ENCODE measurements around the gene RGS3. TPM values are rescaled to one million over a fixed set of nuclear protein-coding genes. Genes with fewer than 3 reads are reported as not detected.
"Not testable (repeated sequence)": the region's sequence is repeated elsewhere in the genome, so short reads cannot be mapped to it uniquely, and the experiment has no call there.

Gene RGS3
- total RNA-seq, 1 donor from 2014 or later = 122 TPM

DNA sequence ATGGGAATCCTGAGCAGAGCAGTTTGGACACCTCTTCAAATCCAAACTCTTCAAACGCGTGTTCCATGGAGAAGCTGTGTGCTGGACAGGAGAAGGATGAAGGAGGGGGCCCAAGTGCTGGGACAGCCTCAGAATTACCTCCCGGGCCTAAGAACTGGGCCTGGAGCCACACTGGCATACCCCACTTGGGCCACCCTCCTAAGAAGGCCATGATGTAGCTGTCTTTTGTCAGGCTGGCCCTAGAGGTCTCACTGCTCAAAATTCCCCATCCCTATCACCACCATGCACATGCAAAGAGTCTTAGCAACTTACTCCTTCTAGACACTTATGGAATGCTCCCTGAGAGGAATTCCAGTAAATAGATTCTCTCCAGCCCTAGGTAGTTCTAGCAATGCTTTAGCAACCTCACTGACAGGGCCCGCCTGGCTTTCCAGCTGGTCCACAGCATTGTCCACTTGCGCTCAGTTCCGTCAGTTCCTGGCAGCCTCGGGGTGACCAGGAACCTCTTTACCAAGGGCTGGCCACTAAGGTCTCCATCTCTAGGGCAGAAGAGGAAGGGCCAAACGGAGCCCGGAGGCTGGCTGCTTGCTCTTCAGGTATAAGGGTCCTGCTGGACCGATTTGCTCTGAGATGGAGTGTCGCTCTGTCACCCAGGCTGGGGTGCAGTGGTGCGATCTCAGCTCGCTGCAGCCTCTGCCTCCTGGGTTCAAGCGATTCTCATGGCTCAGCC is 75.3 kb downstream of the RGS3 start:
- Mint-ChIP-seq H3K4me3 (no peak overlapping the region), H3K27me3 (no peaks in the 10 kb centered on the region), H3K4me1 (peaks cover 12% of the 10 kb centered on the region), H3K9me3 (no peaks in the 10 kb centered on the region), H3K36me3 (ENCODE audit: low read depth) (peaks cover 47% of the 10 kb centered on the region), H3K27ac (no peak overlapping the region)
- intact Hi-C loops (cut with micrococcal nuclease) = no loop called here
- DNase-seq = no peak

DNA sequence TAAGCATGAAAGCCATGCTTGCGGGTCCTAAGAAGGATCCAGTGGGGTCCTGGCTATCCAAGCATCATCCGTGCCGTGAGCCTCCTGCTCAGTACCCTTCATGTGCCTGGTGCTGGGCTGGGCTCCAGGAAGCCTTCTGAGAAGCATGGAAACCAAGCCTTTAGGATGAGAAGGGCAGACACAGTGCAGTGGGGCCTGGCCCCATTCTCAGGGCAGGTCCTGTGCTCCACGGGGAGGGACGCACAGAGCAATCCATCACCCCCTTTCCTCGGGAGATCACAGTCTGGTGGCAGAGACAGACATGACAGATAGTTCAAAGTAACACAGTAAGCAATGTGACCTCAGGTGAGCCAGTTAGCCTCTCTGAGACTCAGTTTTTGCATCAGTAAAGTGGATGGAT is 76.9 kb downstream of the RGS3 start:
- intact Hi-C loops (cut with micrococcal nuclease) = no loop called here
- H3K4me3 Mint-ChIP-seq = no peak overlapping the region
- H3K27me3 Mint-ChIP-seq = no peaks in the 10 kb centered on the region
- no peak for DNase-seq
- H3K4me1 Mint-ChIP-seq = peaks cover 13% of the 10 kb centered on the region
- no peaks in the 10 kb centered on the region for H3K9me3 Mint-ChIP-seq
- H3K27ac Mint-ChIP-seq = no peak overlapping the region
- H3K36me3 Mint-ChIP-seq (ENCODE audit: low read depth) = peaks cover 52% of the 10 kb centered on the region

DNA sequence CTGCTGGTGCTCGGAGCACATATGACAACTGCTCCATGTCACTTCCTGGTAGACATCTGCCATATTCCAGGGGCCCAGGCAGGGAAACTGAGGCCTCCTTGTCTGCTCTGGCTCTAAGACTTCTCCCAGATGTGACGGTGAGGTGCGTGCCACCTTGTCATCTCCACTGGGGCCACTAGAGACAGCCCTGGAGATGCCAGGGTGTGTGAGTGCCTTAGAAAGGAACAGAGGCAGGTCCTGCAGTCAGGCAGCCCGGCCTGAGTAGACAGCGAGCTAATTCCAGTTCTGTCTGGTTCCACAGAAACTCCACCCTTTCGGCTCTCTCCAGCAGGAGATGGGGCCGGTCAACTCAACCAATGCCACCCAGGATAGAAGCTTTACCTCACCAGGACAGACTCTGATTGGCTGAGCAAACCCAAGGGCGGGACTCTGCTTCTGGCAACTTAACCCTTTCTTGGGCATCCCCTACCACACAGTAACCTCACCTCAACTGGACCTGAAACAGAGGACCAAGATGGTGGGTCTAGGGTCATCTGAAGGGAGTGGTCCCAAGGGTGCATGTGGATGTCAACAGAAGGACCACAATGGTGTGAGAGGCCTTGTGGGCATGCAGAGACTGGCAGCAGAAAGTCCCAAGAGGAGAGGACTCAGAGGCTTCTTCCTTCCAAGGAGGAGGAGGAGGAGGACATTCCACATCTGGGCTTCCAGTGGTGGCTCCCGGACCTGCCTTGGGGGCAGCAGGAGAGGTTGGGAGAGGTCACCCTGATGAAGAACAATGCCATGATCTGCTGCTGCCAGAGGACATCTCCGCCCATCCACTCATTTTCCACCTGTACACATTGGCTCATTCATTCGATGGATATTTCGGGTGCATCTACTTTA is 77.7 kb downstream of the RGS3 start:
- DNase-seq = no peak
- Mint-ChIP-seq H3K27me3 (no peaks in the 10 kb centered on the region), H3K4me3 (no peak overlapping the region), H3K27ac (no peak overlapping the region), H3K36me3 (ENCODE audit: low read depth) (peaks cover 53% of the 10 kb centered on the region), H3K9me3 (no peaks in the 10 kb centered on the region), H3K4me1 (peaks cover 17% of the 10 kb centered on the region)
- intact Hi-C loops (cut with micrococcal nuclease) = no loop called here

DNA sequence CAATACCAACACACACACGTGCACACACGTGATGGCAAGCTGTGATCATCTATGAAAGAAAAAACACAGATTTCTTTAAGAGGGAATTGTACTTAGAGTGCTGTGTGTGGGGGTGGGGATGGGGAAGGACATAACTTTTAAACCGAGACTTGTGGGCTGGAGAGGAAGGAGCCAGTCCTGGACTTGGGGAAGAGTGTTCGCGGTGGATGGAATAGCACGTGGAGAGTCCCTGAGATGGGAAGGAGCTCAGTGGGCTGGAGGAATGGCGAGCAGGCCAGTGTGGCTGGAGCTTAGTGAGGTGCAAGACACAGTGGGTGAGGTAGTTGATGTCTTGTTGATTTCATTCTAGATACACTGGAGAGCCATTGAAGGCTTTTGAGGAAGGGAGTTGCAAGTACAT is 78.5 kb downstream of the RGS3 start:
- intact Hi-C loops (cut with micrococcal nuclease) = no loop called here
- peaks cover 21% of the 10 kb centered on the region for H3K4me1 Mint-ChIP-seq
- DNase-seq = no peak
- H3K27ac Mint-ChIP-seq = no peak overlapping the region
- no peak overlapping the region for H3K4me3 Mint-ChIP-seq
- H3K36me3 Mint-ChIP-seq (ENCODE audit: low read depth) = peaks cover 52% of the 10 kb centered on the region
- no peaks in the 10 kb centered on the region for H3K27me3 Mint-ChIP-seq
- H3K9me3 Mint-ChIP-seq = no peaks in the 10 kb centered on the region

DNA sequence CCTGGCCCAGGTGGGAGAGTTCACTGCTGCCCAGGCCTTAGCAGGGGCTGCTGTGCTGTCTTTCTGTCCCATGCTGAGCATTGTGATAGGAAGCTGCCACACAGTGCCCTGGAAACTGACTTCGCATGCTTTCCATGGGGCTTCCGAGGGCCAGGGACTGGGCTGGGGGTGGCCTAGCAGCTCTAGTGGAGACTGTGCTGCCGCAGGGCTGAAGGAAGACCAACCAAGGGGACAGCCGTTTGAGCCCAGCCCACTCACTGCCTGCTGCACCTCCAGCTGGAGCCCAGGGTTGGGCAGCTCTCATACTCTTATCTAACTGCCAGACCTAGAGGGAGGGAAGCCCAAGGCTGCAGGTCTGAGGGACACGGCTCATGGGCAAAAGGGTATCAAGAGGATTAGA is 79.2 kb downstream of the RGS3 start:
- H3K27ac Mint-ChIP-seq = no peak overlapping the region

DNA sequence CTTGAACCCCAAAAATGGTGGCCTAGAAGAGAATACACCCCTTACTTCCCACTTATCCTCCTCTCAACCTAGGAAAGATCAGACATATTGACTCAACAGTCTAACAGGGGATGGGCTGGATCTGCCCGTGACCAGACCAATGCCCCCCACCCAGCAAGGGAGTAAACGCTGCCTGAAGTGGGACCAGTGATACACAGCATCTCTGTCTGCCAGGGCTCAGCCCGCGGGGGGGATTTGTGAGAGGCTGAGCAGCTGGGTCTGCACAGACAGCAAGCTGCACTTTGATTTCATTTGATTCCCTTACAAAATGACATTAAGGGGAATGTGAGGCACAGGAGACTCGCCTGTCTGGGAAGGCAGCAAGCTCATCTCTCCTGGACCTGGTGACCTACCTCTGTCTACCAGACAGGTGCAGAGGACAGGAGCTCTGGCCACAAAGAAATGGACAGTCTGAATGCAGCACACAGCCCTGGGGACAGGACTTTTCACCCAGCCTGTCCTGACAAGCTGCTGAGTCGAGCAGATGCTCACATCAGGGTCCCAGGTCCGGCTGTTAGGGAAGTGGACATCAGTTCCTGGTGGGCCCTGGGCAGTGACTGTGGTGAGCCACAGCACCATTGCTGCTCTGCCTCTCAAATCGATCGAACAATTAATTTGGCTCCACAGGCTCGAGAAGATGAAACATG is 79.9 kb downstream of the RGS3 start:
- H3K9me3 Mint-ChIP-seq = no peaks in the 10 kb centered on the region
- H3K4me1 Mint-ChIP-seq = peaks cover 31% of the 10 kb centered on the region
- no peaks in the 10 kb centered on the region for H3K27me3 Mint-ChIP-seq
- H3K36me3 Mint-ChIP-seq (ENCODE audit: low read depth) = peaks cover 58% of the 10 kb centered on the region
- no peak overlapping the region for H3K4me3 Mint-ChIP-seq
- no peak overlapping the region for H3K27ac Mint-ChIP-seq
- DNase-seq = no peak
- intact Hi-C loops (cut with micrococcal nuclease) = no loop called here

More for the DNA sequence above, 79.2 kb downstream of the RGS3 start:
- no peak overlapping the region for H3K4me3 Mint-ChIP-seq
- no peak for DNase-seq
- H3K4me1 Mint-ChIP-seq = peaks cover 24% of the 10 kb centered on the region
- peaks cover 52% of the 10 kb centered on the region for H3K36me3 Mint-ChIP-seq (ENCODE audit: low read depth)
- no peaks in the 10 kb centered on the region for H3K27me3 Mint-ChIP-seq
- intact Hi-C loops (cut with micrococcal nuclease) = no loop called here
- H3K9me3 Mint-ChIP-seq = no peaks in the 10 kb centered on the region

DNA sequence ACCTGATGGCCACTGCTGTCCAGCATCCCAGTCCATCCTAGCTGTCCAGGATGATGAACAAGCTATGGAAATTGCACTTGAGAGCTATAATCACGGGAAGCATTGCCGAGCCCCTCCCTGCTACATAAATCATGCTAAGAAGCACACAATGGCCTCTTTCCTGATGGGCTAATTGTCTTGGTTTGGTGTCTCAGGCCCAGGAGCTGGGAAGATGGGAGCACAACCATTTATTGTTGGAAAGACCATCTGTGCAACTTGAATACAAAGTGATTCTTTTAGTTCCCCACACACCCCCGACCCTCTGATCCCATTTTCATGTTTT is 80.4 kb downstream of the RGS3 start:
- H3K27me3 Mint-ChIP-seq = no peaks in the 10 kb centered on the region
- peaks cover 56% of the 10 kb centered on the region for H3K36me3 Mint-ChIP-seq (ENCODE audit: low read depth)
- intact Hi-C loops (cut with micrococcal nuclease) = no loop called here
- DNase-seq = no peak
- no peak overlapping the region for H3K27ac Mint-ChIP-seq
- H3K9me3 Mint-ChIP-seq = no peaks in the 10 kb centered on the region
- H3K4me3 Mint-ChIP-seq = no peak overlapping the region
- H3K4me1 Mint-ChIP-seq = peaks cover 34% of the 10 kb centered on the region

DNA sequence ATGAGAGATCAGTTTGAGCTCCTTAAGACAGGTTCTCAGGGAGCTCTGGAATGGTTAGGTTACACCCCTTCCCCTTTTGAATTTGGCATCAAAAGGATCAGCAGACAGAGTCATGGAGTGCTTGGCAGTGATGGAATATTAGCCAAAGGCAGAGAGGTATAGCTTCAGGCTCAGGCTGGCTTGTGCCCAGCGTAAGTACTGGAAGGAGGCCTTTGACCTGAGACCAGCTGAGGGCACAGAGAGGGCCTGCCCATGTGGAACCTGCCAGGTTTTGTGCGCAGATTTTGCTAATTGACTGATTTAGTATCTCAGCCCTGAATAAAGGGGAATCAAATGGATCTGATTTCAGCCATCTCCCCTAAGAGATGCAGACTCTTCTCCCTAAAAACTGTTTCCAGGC is 81.5 kb downstream of the RGS3 start:
- no peak overlapping the region for H3K4me3 Mint-ChIP-seq
- DNase-seq = no peak
- H3K27ac Mint-ChIP-seq = no peak overlapping the region
- H3K36me3 Mint-ChIP-seq (ENCODE audit: low read depth) = peaks cover 57% of the 10 kb centered on the region
- no peaks in the 10 kb centered on the region for H3K9me3 Mint-ChIP-seq
- intact Hi-C loops (cut with micrococcal nuclease) = no loop called here
- peaks cover 38% of the 10 kb centered on the region for H3K4me1 Mint-ChIP-seq
- no peaks in the 10 kb centered on the region for H3K27me3 Mint-ChIP-seq

DNA sequence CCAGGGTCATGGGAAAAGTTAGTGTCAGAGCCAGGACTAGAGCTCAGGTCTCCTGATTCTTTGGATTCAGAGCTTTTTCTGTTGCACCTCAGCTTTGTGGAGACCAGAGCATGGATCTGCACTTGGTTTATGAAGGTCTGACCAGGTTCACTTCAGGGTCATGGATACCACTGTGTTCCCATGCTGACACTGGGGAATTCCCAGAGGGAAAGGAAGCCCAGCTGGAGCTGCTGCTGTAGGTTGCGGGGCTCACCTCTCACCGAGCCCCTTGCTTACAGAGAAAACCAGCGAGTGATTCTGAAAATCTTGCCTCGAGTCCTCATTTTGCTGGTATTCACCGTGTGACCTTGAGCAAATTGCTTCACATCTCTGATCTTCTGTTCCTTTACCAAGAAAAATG is 83.0 kb downstream of the RGS3 start:
- Mint-ChIP-seq H3K4me1 (peaks cover 38% of the 10 kb centered on the region), H3K4me3 (no peak overlapping the region), H3K27me3 (no peaks in the 10 kb centered on the region), H3K36me3 (ENCODE audit: low read depth) (peaks cover 57% of the 10 kb centered on the region), H3K27ac (no peak overlapping the region), H3K9me3 (no peaks in the 10 kb centered on the region)
- DNase-seq = no peak
- intact Hi-C loops (cut with micrococcal nuclease) = no loop called here

DNA sequence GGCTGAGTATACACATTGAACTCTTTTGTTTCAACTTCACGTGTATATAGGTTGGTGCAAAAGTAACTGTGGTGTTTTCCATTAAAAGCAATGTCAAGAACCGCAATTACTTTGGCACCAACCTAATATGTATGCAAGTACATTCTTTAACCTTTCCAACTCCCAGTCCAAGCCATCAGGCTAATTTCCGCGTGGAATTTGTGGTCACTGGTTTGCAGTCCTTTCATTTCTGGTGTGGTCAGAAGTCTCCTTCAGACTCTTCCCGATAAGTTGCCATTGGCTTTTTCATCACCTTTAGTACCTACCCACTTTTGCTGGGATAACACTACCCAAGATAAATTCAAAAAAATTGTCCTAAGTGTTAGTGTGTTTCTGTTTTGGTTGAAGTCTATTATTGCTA is 84.0 kb downstream of the RGS3 start:
- Mint-ChIP-seq H3K9me3 (no peaks in the 10 kb centered on the region), H3K4me3 (peak overlapping the region; percentile 62), H3K4me1 (peaks cover 36% of the 10 kb centered on the region), H3K36me3 (ENCODE audit: low read depth) (peaks cover 49% of the 10 kb centered on the region), H3K27ac (peak overlapping the region; percentile 92), H3K27me3 (no peaks in the 10 kb centered on the region)
- no peak for DNase-seq
- intact Hi-C loops (cut with micrococcal nuclease) = no loop called here

DNA sequence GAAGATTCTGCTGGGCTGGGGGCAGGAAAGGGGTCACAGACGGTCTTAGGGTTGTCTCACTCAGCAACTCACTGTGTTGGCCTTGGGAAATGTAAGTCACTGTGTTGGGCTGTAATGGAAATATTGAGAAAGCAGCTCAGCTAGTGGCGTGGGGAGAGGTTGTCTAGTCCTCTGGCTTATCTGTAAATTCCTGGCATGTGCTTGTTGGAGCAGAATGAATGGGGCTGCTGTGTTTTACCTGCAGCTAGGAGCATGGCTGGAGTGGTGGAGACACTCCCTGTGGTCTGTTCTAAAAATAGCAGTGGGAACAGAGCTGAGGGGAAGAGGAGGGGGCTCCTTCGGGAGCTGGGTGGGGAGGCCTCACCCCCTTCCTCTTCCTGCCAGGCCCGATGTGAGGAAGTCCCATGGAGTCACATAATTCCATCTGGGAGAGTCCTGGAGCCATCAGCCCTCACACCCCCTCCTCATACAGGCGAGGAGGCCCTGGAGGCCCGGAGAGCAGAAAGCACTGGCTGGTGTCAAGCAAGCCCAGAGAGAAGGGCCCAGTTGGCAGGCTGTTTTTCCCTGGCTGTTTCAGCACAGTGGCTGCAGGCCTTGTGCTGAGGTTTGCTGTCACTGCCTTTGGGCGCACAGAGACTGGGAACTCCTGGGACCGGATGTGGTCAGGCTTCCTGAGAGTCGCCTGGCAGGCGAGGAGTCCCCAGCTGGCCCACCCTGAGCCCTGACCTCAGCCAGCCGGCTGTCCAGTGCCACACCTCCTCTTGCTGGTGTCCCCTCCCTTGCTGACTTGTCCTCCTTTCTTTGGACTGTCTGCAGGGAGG is 84.9 kb downstream of the RGS3 start:
- peak overlapping the region; percentile 62 for H3K4me3 Mint-ChIP-seq
- no peak for DNase-seq
- intact Hi-C loops (cut with micrococcal nuclease) = loop anchor here (1.0 to 2.0 kb wide), 3 partner anchors 30 to 138 kb away; partner anchors contain the start of genes C9orf43 and POLE3
- peak overlapping the region; percentile 92 for H3K27ac Mint-ChIP-seq
- peaks cover 43% of the 10 kb centered on the region for H3K36me3 Mint-ChIP-seq (ENCODE audit: low read depth)
- no peaks in the 10 kb centered on the region for H3K27me3 Mint-ChIP-seq
- peaks cover 33% of the 10 kb centered on the region for H3K4me1 Mint-ChIP-seq
- H3K9me3 Mint-ChIP-seq = no peaks in the 10 kb centered on the region

DNA sequence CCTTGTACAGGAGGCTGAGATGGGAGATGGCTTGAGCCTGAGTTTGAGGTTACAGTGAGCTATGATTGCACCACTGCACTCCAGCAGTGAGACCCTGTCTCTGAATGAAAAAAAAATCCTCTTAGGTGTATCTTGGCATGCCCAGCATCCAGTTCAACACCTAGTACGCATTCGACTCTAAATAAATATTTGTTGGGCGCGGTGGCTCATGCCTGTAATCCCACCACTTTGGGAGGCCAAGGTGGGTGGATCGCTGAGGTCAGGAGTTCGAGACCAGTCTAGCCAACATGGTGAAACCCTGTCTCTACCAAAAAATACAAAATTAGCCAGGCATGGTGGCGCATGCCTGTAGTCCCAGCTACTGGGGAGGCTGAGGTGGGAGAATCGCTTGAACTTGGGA is 86.4 kb downstream of the RGS3 start:
- H3K27me3 Mint-ChIP-seq, H3K9me3 Mint-ChIP-seq, DNase-seq, H3K27ac Mint-ChIP-seq, H3K4me3 Mint-ChIP-seq: not testable (repeated sequence)
- H3K36me3 Mint-ChIP-seq (ENCODE audit: low read depth) = peaks cover 42% of the 10 kb centered on the region
- peaks cover 34% of the 10 kb centered on the region for H3K4me1 Mint-ChIP-seq
- intact Hi-C loops (cut with micrococcal nuclease) = loop anchor here (2.0 kb wide), 1 partner anchor 29 kb away; no protein-coding TSS in a partner anchor

DNA sequence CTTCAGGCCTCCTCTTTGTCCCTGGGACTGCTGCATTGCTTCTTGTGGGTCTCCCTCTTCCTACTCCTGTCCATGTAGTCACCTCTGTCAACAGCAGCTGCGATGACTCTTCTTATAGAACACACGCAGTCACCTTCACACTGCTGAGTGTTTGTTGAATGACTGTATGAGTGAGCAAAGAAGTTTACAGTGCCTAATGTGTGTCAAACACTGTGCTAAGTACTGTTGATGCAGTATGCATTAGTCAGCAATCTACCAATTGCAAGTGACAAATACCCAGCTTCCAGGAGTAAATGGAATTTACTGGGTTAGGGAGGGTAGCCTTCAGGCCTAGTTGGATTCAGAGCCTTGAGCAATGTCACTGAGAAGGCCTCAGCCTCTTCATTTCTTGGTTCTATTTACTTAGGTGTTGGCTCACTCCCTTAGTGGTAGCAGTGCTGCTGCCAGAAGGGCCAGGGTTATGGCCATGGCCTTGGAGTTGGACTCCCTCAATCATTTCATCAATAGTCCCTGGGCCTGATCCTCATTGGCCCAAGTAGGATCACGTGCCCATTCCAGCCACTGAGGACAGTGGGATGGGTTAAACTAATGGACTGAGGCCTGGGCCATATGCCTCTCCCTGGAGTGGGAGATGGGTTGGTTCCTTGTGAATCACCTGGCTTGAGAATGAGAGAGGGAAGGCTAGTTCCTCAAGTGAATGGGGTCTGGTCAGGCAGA is 93.5 kb downstream of the RGS3 start:
- Mint-ChIP-seq H3K27me3 (no peaks in the 10 kb centered on the region), H3K4me1 (peaks cover 36% of the 10 kb centered on the region), H3K4me3 (no peak overlapping the region), H3K36me3 (ENCODE audit: low read depth) (peaks cover 11% of the 10 kb centered on the region), H3K9me3 (peaks cover 4% of the 10 kb centered on the region), H3K27ac (peak overlapping the region; percentile 78)
- intact Hi-C loops (cut with micrococcal nuclease) = loop anchor here (2.0 kb wide), 1 partner anchor 66 kb away; no protein-coding TSS in a partner anchor
- DNase-seq = no peak
